Adipocyte (in vitro differentiated cells): Measurements from ENCODE around the gene MED27.

Source experiments
- DNase-seq: peaks from one replicate; pipeline ENCODE4 v3.0.0-alpha.2; 2015; ENCODE audit warnings: low read depth
- H3K27me3 ChIP-seq: replicated peaks from 2 replicates; pipeline ENCODE4 v1.7.0; 2013; ENCODE audit warnings: mild to moderate bottlenecking, low read length, moderate library complexity; ENCODE audit not compliant: control insufficient read depth, insufficient read depth
- H3K36me3 ChIP-seq: 2 replicates; pipeline ENCODE4 v1.7.0; 2013; ENCODE audit warnings: low read length, mild to moderate bottlenecking, moderate library complexity; ENCODE audit not compliant: control insufficient read depth, insufficient read depth, severe bottlenecking
- H3K4me1 ChIP-seq: 2 replicates; pipeline ENCODE4 v1.7.0; 2013; ENCODE audit warnings: mild to moderate bottlenecking, low read length, moderate library complexity; ENCODE audit not compliant: control insufficient read depth, insufficient read depth
- H3K4me3 ChIP-seq: 2 replicates; pipeline ENCODE4 v1.7.0; 2013; ENCODE audit warnings: mild to moderate bottlenecking, low read length, moderate library complexity
- H3K9ac ChIP-seq: 2 replicates; pipeline ENCODE4 v1.7.0; 2013; ENCODE audit warnings: mild to moderate bottlenecking, low read length, moderate library complexity
- H3K9me3 ChIP-seq: 2 replicates; pipeline ENCODE4 v1.7.0; 2013; ENCODE audit warnings: mild to moderate bottlenecking, low read length, moderate library complexity; ENCODE audit not compliant: control insufficient read depth

MED27 gene

GRCh38 chr9:131885144-131885609, 194.5 kb downstream of the MED27 start:
- Histone ChIP-seq H3K9ac (no peak overlapping the region), H3K4me1 (no peaks in the 10 kb centered on the region), H3K27me3 (no peaks in the 10 kb centered on the region), H3K4me3 (no peak overlapping the region), H3K36me3 (peaks cover 9% of the 10 kb centered on the region), H3K9me3 (no peaks in the 10 kb centered on the region)
- no peak for DNase-seq

DNA sequence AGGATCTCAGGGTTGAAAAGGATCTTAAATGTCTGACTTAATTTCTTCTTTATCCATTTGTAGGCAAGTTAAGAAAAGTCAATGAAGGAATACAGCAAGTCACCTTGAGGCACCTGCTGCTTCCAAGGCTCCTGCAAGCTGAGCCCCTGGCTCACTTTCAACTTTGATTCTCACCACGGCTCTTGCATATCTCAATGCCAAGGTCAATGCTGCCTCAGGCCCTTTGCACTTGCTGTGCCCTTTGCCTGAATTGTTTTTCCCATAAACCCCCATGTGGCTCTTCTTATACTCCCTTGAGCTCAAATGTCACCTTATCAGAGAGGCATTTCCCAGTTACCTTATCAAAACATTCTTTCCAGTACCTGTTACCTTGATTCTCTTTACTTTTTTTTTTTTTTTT, 195.4 kb downstream of the MED27 start:
- no peaks in the 10 kb centered on the region for H3K9me3 ChIP-seq
- H3K4me3 ChIP-seq: no peak overlapping the region
- H3K27me3 ChIP-seq: no peaks in the 10 kb centered on the region
- H3K4me1 ChIP-seq: no peaks in the 10 kb centered on the region
- H3K36me3 ChIP-seq: peaks cover 14% of the 10 kb centered on the region
- DNase-seq: no peak
- no peak overlapping the region for H3K9ac ChIP-seq

- no peak for DNase-seq
- Histone ChIP-seq H3K27me3 (no peaks in the 10 kb centered on the region), H3K9ac (no peak overlapping the region), H3K36me3 (peaks cover 13% of the 10 kb centered on the region), H3K4me3 (no peak overlapping the region), H3K9me3 (no peaks in the 10 kb centered on the region), H3K4me1 (no peaks in the 10 kb centered on the region)
Observed at GRCh38 chr9:131880833-131881583, 198.7 kb downstream of the MED27 start.

- no peaks in the 10 kb centered on the region for H3K27me3 ChIP-seq
- H3K9me3 ChIP-seq: no peaks in the 10 kb centered on the region
- no peak overlapping the region for H3K4me3 ChIP-seq
- H3K36me3 ChIP-seq: peaks cover 13% of the 10 kb centered on the region
- no peaks in the 10 kb centered on the region for H3K4me1 ChIP-seq
- H3K9ac ChIP-seq: no peak overlapping the region
- no peak for DNase-seq
Observed at GRCh38 chr9:131879911-131880290, 199.8 kb downstream of the MED27 start.

DNA sequence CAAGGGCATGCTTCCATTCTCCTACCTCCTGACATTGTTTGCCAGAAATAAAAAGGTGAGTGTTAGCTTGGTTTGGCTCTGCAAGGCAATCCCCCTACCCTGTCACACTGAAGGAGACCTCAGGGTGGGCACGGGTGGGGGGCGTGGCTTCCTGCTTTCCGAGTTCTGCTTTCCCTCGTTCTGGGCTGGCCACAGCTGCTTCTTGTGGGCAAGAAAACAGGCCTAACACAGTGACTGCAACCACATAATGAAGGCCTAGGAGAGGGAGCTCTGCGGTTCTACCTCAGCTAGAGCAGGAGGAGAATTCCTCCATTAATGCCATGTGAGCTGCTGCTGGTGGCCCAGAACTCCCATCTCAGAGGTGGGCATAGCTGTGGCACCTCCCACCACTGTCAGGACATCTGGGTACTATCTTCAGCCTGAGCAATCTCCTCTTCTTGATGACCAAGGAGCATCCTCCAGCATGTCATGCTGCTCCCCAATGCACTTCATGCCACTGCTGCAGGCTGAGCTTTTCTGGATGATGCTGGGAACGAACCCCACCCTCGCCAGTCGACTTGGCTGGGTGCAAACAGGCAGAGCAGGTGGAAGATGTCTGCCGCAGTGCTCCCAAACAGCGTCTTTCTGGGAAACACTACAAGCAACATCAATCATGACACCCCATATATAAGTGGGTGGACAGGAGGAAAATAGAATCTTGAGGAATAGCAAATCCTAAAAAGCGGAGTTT, 200.3 kb downstream of the MED27 start:
- Histone ChIP-seq H3K27me3 (no peaks in the 10 kb centered on the region), H3K9me3 (no peaks in the 10 kb centered on the region), H3K4me1 (no peaks in the 10 kb centered on the region), H3K36me3 (peaks cover 13% of the 10 kb centered on the region), H3K4me3 (no peak overlapping the region), H3K9ac (no peak overlapping the region)
- no peak for DNase-seq

- Histone ChIP-seq H3K4me3 (no peak overlapping the region), H3K9me3 (no peaks in the 10 kb centered on the region), H3K27me3 (no peaks in the 10 kb centered on the region), H3K4me1 (no peaks in the 10 kb centered on the region), H3K9ac (no peak overlapping the region), H3K36me3 (peaks cover 8% of the 10 kb centered on the region)
- no peak for DNase-seq
Observed at GRCh38 chr9:131876486-131876885, 203.2 kb downstream of the MED27 start.

DNA sequence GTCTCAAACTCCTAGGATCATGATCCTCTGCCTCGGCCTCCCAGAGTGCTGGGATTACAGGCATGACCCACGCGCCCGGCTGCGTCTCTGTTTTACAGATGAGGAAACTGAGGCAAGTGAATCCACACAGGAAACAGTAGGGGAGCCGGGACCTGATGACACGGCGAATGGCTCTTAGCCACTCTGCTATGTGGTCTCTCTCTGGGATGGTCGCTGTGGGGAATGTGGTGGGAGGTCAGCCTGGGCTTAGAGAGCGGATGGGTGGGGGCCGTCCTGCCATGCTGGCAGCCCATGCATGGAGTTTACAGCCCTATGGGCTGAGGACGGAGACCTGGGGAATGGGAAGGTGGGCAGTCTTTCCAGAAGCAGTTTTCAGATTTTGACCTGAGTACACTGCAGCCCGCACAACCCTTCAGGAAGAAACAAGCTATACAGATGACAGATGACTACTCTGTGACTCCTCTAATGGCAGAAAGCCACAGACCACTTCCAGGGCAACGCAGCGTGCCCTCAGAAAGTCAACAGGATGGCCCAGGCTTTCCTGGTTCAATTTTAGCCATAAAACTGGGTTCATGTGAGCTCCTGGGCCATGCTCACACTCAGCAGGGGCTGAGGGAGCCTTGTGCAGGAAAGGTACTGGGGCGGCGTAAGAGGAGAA, 203.7 kb downstream of the MED27 start:
- H3K9ac ChIP-seq: no peak overlapping the region
- no peaks in the 10 kb centered on the region for H3K27me3 ChIP-seq
- no peak for DNase-seq
- H3K4me1 ChIP-seq: no peaks in the 10 kb centered on the region
- no peaks in the 10 kb centered on the region for H3K9me3 ChIP-seq
- peaks cover 8% of the 10 kb centered on the region for H3K36me3 ChIP-seq
- H3K4me3 ChIP-seq: no peak overlapping the region

DNA sequence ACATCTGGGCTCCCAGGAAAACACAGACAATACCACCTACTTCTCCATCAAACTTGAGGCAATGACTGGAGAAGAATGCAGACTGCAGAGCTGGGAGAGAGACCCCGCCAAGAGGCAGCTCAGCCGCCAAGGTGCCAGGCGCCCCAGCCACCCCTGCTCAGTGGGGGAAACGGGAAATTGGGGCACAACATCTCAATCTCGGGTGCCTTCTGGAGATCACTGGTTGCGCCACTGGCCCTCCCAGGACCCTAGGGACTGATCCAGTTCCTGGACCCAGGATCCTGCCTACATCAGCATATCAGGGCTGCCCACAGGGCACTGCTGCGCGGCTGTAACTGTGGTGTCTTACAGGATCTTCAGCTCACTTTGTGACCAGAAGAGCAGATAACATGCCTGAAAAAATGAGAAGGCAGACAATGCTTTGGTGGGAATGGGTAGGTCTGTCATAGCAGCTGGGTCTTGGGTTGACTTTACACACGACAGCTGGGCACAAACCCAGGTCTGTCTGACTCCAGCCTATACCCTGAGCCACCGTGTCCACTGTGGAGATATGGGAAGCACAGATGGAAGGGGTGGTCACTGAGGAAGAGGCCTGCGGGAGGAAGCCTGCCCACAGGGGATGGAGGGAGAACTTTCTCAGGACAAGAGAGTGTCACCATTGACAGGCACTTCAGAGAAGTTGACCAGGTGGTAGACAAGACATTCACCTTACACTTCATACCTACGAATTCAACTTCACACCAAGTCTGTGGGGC, 204.6 kb downstream of the MED27 start:
- no peaks in the 10 kb centered on the region for H3K9me3 ChIP-seq
- no peaks in the 10 kb centered on the region for H3K4me1 ChIP-seq
- H3K9ac ChIP-seq: no peak overlapping the region
- H3K27me3 ChIP-seq: no peaks in the 10 kb centered on the region
- DNase-seq: no peak
- no peak overlapping the region for H3K4me3 ChIP-seq
- peaks cover 8% of the 10 kb centered on the region for H3K36me3 ChIP-seq

DNA sequence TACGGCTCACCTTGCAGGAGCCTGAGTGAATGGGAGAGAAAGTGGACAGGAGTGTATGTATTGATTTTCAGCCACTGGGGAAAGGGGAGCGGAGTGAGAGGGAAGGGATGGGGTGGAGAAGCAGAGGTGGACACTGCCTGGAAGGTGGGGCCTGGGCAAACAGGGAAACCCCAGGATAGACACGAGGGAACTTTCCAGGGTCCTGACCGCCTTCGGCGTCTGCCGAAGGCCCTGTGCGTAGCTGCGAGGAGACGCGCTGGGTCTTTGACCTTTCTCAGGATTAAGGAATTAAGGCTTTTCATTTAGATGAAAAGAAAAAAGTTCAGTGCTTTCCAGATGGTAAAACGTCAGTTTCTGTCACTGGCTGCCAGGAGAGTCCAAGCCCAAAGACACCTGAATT, 205.2 kb downstream of the MED27 start:
- Histone ChIP-seq H3K4me3 (no peak overlapping the region), H3K36me3 (peaks cover 5% of the 10 kb centered on the region), H3K27me3 (no peaks in the 10 kb centered on the region), H3K9ac (no peak overlapping the region), H3K9me3 (no peaks in the 10 kb centered on the region), H3K4me1 (peaks cover under 1% of the 10 kb centered on the region)
- DNase-seq: no peak

- Histone ChIP-seq H3K27me3 (no peaks in the 10 kb centered on the region), H3K36me3 (peaks cover 2% of the 10 kb centered on the region), H3K4me1 (peaks cover 5% of the 10 kb centered on the region), H3K9ac (no peak overlapping the region), H3K9me3 (no peaks in the 10 kb centered on the region), H3K4me3 (no peak overlapping the region)
- no peak for DNase-seq
Observed at GRCh38 chr9:131873891-131874440, 205.7 kb downstream of the MED27 start.
